Prostate gland (tissue), 2 donors: ENCODE data around the gene SRRM2.

Experiments used
- CTCF ChIP-seq, 4 experiments: fragments of 200-600 bp in 2 of 4; fragments of 450-650 bp in 2 of 4; sonication (generic) in 2 of 4; IDR thresholded peaks; 1 replicate in 3 of 4; 2 replicates in 1 of 4; pipeline ENCODE4 v1.5.1; 2016 to 2019; ENCODE audit warnings: antibody characterized with exemption in 4 of 4, mild to moderate bottlenecking in 2 of 4, moderate library complexity in 2 of 4
- POLR2A ChIP-seq: fragments of 450-650 bp; IDR thresholded peaks from one replicate; pipeline ENCODE4 v1.6.1; 2016; ENCODE audit warnings: antibody characterized with exemption, mild to moderate bottlenecking

- TF ChIP-seq POLR2A (no peak), CTCF (IDR thresholded peaks at IDR 0.05) (no peak)
Measured at GRCh38 chr16:2766430-2767139, 14.1 kb downstream of the SRRM2 start.
